Cardiac muscle cell (in vitro differentiated cells and primary cell): ENCODE data around the gene ADAM12. TPM values are rescaled to one million over a fixed set of nuclear protein-coding genes. Genes with fewer than 3 reads are reported as not detected.

Experiments used
- DNase-seq, 2 donors: peaks; one replicate each; pipeline versions ENCODE4 v3.0.0 to v3.0.0-alpha.2; 2010 to 2017; ENCODE audit warnings: low read depth in 1 of 2, low spot score in 1 of 2
- H3K27ac ChIP-seq: fragments of 200-600 bp; sonication (generic); 2 replicates; pipeline ENCODE4 v1.5.1; 2016
- H3K27me3 ChIP-seq: fragments of 200-600 bp; sonication (generic); 2 replicates; pipeline ENCODE4 v1.6.0; 2016; ENCODE audit warnings: control low read depth
- H3K36me3 ChIP-seq: fragments of 200-600 bp; sonication (generic); 2 replicates; pipeline ENCODE4 v1.5.1; 2016; ENCODE audit warnings: control low read depth
- H3K4me1 ChIP-seq: fragments of 200-600 bp; sonication (generic); 2 replicates; pipeline ENCODE4 v1.8.1; 2017; ENCODE audit warnings: low read depth, mild to moderate bottlenecking, mixed run types
- H3K4me3 ChIP-seq: fragments of 200-600 bp; sonication (generic); 2 replicates; pipeline ENCODE4 v1.5.1; 2016; ENCODE audit warnings: mild to moderate bottlenecking
- H3K9me3 ChIP-seq: fragments of 200-600 bp; sonication (generic); 2 replicates; pipeline ENCODE4 v1.5.1; 2017; ENCODE audit warnings: low read depth, mild to moderate bottlenecking, control low read depth
- polyA plus RNA-seq: library from polyadenylated mRNA; unstranded; fragments of >200 nt; fragmentation: Nextera tagmentation; extraction: Ambion mirVana; gene quantifications from 2 replicates; pipeline ENCODE4 v1.2.1, GENCODE V29; 2016
- total RNA-seq: library from RNA; depleted of rRNA; stranded (reverse); fragments of >200 nt; gene quantifications from 2 replicates; pipeline ENCODE4 v1.2.3, GENCODE V29; 2016
- TF ChIP-seq, protein P1 (sequence below): IDR thresholded peaks from 2 replicates; pipeline ENCODE4 v1.5.1; 2012; ENCODE audit warnings: low read depth, mild to moderate bottlenecking, low read length

The ADAM12 gene
- total and polyA plus RNA-seq, 2 experiments from 2014 or later: 0.18 to 1.1 TPM

DNA sequence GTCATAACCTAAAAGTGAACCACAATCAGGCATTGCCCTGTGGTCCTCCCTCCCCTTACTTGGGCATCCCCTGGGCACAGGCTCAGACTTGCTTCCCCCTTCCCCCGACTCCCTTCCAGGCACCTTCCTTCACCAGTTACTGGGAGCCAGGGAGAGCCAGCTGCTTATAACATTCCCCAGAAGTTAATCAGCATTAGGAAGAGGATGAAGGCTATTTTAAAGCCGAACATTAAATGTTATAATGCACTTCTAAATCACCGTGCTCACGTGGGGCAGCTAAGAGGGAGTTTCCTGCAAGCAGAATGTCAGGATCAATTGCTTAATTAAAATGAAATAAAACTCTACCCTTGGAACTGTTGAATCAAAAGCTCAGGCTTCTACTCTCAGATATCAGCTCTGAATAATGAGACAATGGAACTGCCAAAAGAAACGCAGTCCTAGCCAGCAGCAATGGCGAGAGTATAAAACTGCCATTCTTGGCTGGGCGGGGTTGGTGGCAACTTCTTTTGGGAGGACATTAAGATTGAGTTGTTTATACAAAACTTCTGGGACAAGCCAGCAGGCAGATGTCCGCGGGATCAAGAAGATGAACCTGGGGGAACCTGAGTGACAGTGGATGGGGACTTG, 322.4 kb downstream of the ADAM12 start:
- DNase-seq: no peak
- H3K4me3 ChIP-seq: no peak overlapping the region
- no peaks in the 10 kb centered on the region for H3K27me3 ChIP-seq
- no peaks in the 10 kb centered on the region for H3K4me1 ChIP-seq
- TF ChIP-seq, protein P1, sequence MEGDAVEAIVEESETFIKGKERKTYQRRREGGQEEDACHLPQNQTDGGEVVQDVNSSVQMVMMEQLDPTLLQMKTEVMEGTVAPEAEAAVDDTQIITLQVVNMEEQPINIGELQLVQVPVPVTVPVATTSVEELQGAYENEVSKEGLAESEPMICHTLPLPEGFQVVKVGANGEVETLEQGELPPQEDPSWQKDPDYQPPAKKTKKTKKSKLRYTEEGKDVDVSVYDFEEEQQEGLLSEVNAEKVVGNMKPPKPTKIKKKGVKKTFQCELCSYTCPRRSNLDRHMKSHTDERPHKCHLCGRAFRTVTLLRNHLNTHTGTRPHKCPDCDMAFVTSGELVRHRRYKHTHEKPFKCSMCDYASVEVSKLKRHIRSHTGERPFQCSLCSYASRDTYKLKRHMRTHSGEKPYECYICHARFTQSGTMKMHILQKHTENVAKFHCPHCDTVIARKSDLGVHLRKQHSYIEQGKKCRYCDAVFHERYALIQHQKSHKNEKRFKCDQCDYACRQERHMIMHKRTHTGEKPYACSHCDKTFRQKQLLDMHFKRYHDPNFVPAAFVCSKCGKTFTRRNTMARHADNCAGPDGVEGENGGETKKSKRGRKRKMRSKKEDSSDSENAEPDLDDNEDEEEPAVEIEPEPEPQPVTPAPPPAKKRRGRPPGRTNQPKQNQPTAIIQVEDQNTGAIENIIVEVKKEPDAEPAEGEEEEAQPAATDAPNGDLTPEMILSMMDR: no peak
- H3K36me3 ChIP-seq: no peaks in the 10 kb centered on the region
- H3K9me3 ChIP-seq: no peaks in the 10 kb centered on the region
- H3K27ac ChIP-seq: no peak overlapping the region

DNA sequence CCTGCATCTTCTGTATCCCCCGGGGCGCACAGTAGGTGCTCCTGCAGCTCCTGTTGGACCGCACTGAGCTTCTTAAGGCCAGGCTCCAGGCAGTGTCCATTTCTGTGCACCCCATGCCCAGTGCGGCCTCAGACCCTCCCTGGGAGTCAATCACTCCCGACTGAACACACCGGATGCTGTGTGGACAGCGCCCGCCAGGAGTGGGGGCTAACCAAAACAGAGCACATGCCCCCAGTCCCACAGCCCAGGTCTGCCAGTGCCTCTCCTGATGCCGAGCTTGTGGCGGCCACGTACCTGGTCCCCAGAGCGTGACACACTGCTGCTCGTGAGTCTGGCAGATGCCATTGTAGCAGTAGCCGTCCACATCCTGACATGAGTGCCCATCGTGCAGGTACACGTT, 323.8 kb downstream of the ADAM12 start:
- no peaks in the 10 kb centered on the region for H3K27me3 ChIP-seq
- H3K4me3 ChIP-seq: no peak overlapping the region
- H3K9me3 ChIP-seq: no peaks in the 10 kb centered on the region
- H3K36me3 ChIP-seq: no peaks in the 10 kb centered on the region
- H3K4me1 ChIP-seq: no peaks in the 10 kb centered on the region
- DNase-seq: no peak
- no peak overlapping the region for H3K27ac ChIP-seq
- TF ChIP-seq, protein P1: no peak

DNA sequence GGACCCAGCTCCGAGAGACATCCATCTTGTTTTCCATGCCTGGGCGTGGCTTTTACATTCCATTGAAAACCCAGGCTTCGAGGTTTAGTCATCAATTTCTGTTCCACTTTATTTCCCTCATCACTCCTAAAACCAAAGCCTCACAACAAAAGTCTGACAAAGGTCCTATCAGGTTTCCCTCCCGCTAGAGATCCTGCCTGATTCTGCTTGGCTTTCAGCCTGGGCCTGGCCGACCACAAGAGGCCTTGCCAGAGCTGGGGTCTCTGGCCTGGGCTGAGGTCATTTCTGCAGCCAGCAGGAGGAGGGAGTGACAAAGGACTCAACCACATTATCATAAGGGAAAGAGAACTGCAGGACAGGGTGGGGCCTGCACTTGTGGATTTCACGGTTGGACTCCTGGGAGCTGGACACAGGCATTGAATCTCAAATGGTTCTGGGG, 324.9 kb downstream of the ADAM12 start:
- Histone ChIP-seq H3K9me3 (no peaks in the 10 kb centered on the region), H3K27ac (no peak overlapping the region), H3K4me3 (no peak overlapping the region), H3K4me1 (no peaks in the 10 kb centered on the region), H3K27me3 (no peaks in the 10 kb centered on the region), H3K36me3 (no peaks in the 10 kb centered on the region)
- peak in 1 of 2 donors; percentile 51 for DNase-seq
- TF ChIP-seq, protein P1: no peak

DNA sequence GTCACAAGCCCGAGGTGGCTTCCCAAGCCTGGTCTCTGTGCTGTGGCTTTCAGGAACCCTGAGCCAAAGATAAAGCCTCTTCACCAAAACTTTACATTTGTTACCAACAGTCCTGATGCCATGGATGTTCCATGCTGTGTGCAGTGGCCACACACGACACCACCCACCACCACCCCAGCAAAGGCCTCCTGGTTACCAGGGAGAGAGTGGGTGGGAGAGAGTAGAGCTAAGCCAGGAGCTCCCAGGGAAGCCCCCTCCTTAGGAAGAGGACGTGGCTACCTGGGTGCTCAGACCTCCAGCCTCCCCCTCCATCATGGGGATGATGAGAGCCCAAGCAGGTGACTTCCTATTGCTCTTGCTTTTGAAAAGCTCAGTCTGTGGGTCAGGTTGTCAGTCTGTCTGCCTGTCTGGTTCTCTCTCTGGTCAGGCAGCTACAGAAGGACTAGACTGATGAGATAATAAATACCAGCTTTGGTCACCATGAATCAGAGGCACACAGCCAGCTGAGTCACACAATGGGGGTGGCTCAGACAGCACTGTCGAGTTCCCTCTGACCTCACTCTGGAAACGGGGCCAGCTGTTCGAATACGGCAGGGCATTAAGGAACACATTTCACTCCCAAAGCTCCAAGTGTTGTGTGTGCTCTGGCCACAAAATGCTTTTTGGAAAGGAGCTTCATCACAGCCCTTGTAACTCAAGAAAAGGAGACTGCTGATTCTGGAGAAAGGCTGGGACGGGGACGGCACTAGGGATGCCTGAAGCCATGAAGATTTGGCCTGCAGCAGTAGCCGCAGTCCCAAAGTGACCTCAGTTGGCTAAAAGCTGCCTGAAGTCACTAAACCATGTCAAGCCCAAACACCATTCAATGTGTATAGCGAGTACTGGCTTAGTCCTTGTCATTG, 325.9 kb downstream of the ADAM12 start:
- H3K4me1 ChIP-seq: no peaks in the 10 kb centered on the region
- H3K27me3 ChIP-seq: no peaks in the 10 kb centered on the region
- H3K27ac ChIP-seq: no peak overlapping the region
- TF ChIP-seq, protein P1: no peak
- no peaks in the 10 kb centered on the region for H3K9me3 ChIP-seq
- DNase-seq: peak in 1 of 2 donors; percentile 91
- H3K36me3 ChIP-seq: no peaks in the 10 kb centered on the region
- no peak overlapping the region for H3K4me3 ChIP-seq

DNA sequence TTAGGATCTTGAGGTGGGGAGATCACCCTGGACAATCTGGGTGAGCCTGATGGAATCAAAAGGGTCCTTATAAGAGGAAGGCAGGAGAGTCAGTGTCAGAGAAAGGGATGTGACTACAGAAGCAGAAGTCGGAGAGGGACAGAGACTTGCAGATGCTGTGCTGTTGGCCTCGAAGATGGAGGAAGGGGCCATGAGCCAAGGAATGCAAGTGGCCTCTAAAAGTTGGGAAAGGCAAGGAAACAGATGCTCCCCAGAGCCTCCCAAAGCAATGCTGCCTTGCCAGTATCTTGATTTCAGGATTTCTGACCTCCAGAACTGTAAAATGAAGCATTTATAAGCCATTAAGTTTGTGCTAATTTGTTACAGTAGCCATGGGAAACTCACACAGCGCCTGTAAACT, 326.8 kb downstream of the ADAM12 start:
- Histone ChIP-seq H3K36me3 (no peaks in the 10 kb centered on the region), H3K27ac (no peak overlapping the region), H3K4me1 (no peaks in the 10 kb centered on the region), H3K9me3 (no peaks in the 10 kb centered on the region), H3K4me3 (no peak overlapping the region), H3K27me3 (no peaks in the 10 kb centered on the region)
- DNase-seq: no peak
- TF ChIP-seq, protein P1: no peak
